Endothelial cell of umbilical vein (primary cell): ENCODE results near the gene PAPPA. TPM values are rescaled to one million over a fixed set of nuclear protein-coding genes. Genes with fewer than 3 reads are reported as not detected.

Source experiments
- BruUV-seq: library from RNA; stranded (reverse); fragments of 400-500 nt; replicated peaks from 2 replicates; lab custom pipeline; 2021; lab: Mats Ljungman, UMichigan
- CTCF ChIA-PET: fragments of 300-600, 350-600 bp; sonication (Branson Sonifier 250); formaldehyde crosslinking; loops from one replicate; lab custom pipeline; 2021; ENCODE audit warnings: antibody characterized with exemption, inconsistent platforms; lab: Charles Lee
- POLR2A ChIA-PET: fragments of 300-600, 350-600 bp; sonication (Branson Sonifier 250); formaldehyde crosslinking; loops from one replicate; lab custom pipeline; 2021; ENCODE audit warnings: antibody characterized with exemption, inconsistent platforms; lab: Charles Lee
- DNase-seq: peaks from one replicate; pipeline ENCODE4 v3.0.0-alpha.2; 2011; ENCODE audit warnings: low read depth, low spot score
- FAIRE-seq: peaks from 2 replicates; lab custom pipeline; 2011; peaks lifted over from hg19 to GRCh38; lab: Jason Lieb, UNC
- H2AFZ ChIP-seq: 2 replicates; pipeline ENCODE4 v1.6.0; 2012; ENCODE audit warnings: low read depth, low read length, control low read depth, inconsistent platforms
- H3K27ac ChIP-seq: 2 replicates; pipeline ENCODE4 v1.5.1; 2011; ENCODE audit warnings: low read depth, mild to moderate bottlenecking, control low read depth, low read length, moderate library complexity; ENCODE audit not compliant: insufficient read depth
- H3K27me3 ChIP-seq, 2 experiments: 2 replicates each; pipeline versions ENCODE4 v1.6.0 to v1.6.1; 2011; ENCODE audit warnings: low read length in 2 of 2, mixed read lengths in 1 of 2; ENCODE audit not compliant: control insufficient read depth in 2 of 2, insufficient read depth in 2 of 2
- H3K36me3 ChIP-seq, 2 experiments: 2 replicates in 1 of 2; 3 replicates in 1 of 2; pipeline ENCODE4 v1.5.1; 2011; ENCODE audit warnings: low read length in 2 of 2, mild to moderate bottlenecking in 1 of 2, moderate library complexity in 1 of 2; ENCODE audit not compliant: control insufficient read depth in 2 of 2, insufficient read depth in 2 of 2; ENCODE audit errors: extremely low read depth in 1 of 2
- H3K4me1 ChIP-seq: 3 replicates; pipeline ENCODE4 v1.5.1; 2011; ENCODE audit warnings: mild to moderate bottlenecking, low read length; ENCODE audit not compliant: control insufficient read depth, insufficient read depth; ENCODE audit errors: extremely low read depth
- H3K4me2 ChIP-seq: 2 replicates; pipeline ENCODE4 v1.6.1; 2011; ENCODE audit warnings: low read length, control low read depth, mixed read lengths; ENCODE audit not compliant: insufficient read depth
- H3K4me3 ChIP-seq, 3 experiments: fragments of 200-600 bp in 1 of 3; sonication (generic), shearing (Covaris generic) in 1 of 3; replicated peaks in 1 of 3; 2 replicates each; pipeline ENCODE4 v1.5.1; 2011 to 2016; ENCODE audit warnings: control low read depth in 3 of 3, low read length in 3 of 3, mild to moderate bottlenecking in 2 of 3, inconsistent platforms in 1 of 3, low read depth in 1 of 3, moderate library complexity in 1 of 3; ENCODE audit not compliant: insufficient read depth in 1 of 3
- H3K79me2 ChIP-seq: 2 replicates; pipeline ENCODE4 v1.6.0; 2012; ENCODE audit warnings: low read length, inconsistent platforms; ENCODE audit not compliant: control insufficient read depth, insufficient read depth
- H3K9ac ChIP-seq: replicated peaks from 2 replicates; pipeline ENCODE3; 2011; ENCODE audit warnings: low read length, control low read depth; ENCODE audit not compliant: insufficient read depth; ENCODE audit errors: extremely low read depth
- H3K9me1 ChIP-seq: replicated peaks from 3 replicates; pipeline ENCODE4 v1.6.0; 2011; ENCODE audit warnings: mild to moderate bottlenecking, low read length; ENCODE audit not compliant: control insufficient read depth, insufficient read depth; ENCODE audit errors: extremely low read depth
- H3K9me3 ChIP-seq: replicated peaks from 2 replicates; pipeline ENCODE4 v1.5.1; 2012; ENCODE audit warnings: low read length, inconsistent platforms; ENCODE audit not compliant: control insufficient read depth, insufficient read depth
- H4K20me1 ChIP-seq: replicated peaks from 2 replicates; pipeline ENCODE3; 2011; ENCODE audit warnings: mild to moderate bottlenecking, low read length; ENCODE audit not compliant: control insufficient read depth, insufficient read depth; ENCODE audit errors: extremely low read depth
- CTCF ChIP-seq, 2 donors: IDR thresholded peaks; 1 replicate in 1 of 2; 2 replicates in 1 of 2; pipeline ENCODE4 v1.5.1; 2011; ENCODE audit warnings: low read length in 2 of 2, mild to moderate bottlenecking in 2 of 2, moderate library complexity in 2 of 2, control low read depth in 1 of 2, inconsistent platforms in 1 of 2, low read depth in 1 of 2; ENCODE audit not compliant: insufficient read depth in 1 of 2; ENCODE audit errors: extremely low read depth in 1 of 2
- EZH2 ChIP-seq: IDR thresholded peaks from 2 replicates; pipeline ENCODE4 v1.6.1; 2012; ENCODE audit warnings: borderline replicate concordance, low read depth, mild to moderate bottlenecking, moderate library complexity, low read length, inconsistent platforms; ENCODE audit not compliant: severe bottlenecking
- FOS ChIP-seq: IDR thresholded peaks from 2 replicates; pipeline ENCODE4 v1.6.1; 2011; ENCODE audit warnings: mild to moderate bottlenecking, low read length, moderate library complexity, borderline replicate concordance; ENCODE audit not compliant: insufficient read depth
- GATA2 ChIP-seq: IDR thresholded peaks from 2 replicates; pipeline ENCODE4 v1.7.0; 2011; ENCODE audit warnings: low read depth, mild to moderate bottlenecking, moderate library complexity, mixed read lengths, low read length; ENCODE audit not compliant: insufficient read length, insufficient read depth
- JUN ChIP-seq: IDR thresholded peaks from 2 replicates; pipeline ENCODE4 v1.6.1; 2011; ENCODE audit warnings: borderline replicate concordance, low read depth; ENCODE audit not compliant: insufficient read length, insufficient read depth
- MAX ChIP-seq: IDR thresholded peaks from 2 replicates; pipeline ENCODE4 v1.6.1; 2011; ENCODE audit not compliant: insufficient read depth, insufficient read length
- MYC ChIP-seq: IDR thresholded peaks from one replicate; pipeline ENCODE4 v1.6.1; 2011; ENCODE audit warnings: mild to moderate bottlenecking, low read depth, low read length
- POLR2A ChIP-seq: IDR thresholded peaks from 2 replicates; pipeline ENCODE4 v1.6.1; 2012; ENCODE audit warnings: low read depth, mild to moderate bottlenecking, control low read depth, low read length
- POLR2AphosphoS5 ChIP-seq: IDR thresholded peaks from 2 replicates; pipeline ENCODE4 v1.6.1; 2012; ENCODE audit warnings: low read depth, mild to moderate bottlenecking, control low read depth, low read length, moderate library complexity; ENCODE audit not compliant: insufficient read depth
- dilution Hi-C: fragments of 300-500 bp; cut with MboI; formaldehyde crosslinking; loops from one replicate; pipeline ENCODE4 v1.15.0; 2019; ENCODE audit warnings: low sequenced_read_pairs; ENCODE audit not compliant: extremely low pct_ligation_motif_present
- intact Hi-C: fragments of 100-400 bp; cut with micrococcal nuclease; formaldehyde crosslinking; loops from one replicate; pipeline ENCODE4 v1.10.0; 2022
- polyA plus RNA-seq, 4 experiments: library from polyadenylated mRNA; depleted of rRNA in 3 of 4; stranded (reverse) in 3 of 4; unstranded in 1 of 4; fragments of >200 nt; gene quantifications; 2 replicates each; pipeline versions ENCODE4 v1.2.1 to v1.2.3, GENCODE V29; 2011 to 2012; ENCODE audit warnings: missing spikeins in 1 of 4
- total RNA-seq: library from RNA; stranded (reverse); gene quantifications from 2 replicates; pipeline ENCODE4 v1.2.3, GENCODE V29; 2021

The PAPPA gene
- total and polyA plus RNA-seq, 2 donors (not counting 3 experiments of a cell fraction or from before 2014, with no cell fraction given): 0.13 to 0.41 TPM

DNA sequence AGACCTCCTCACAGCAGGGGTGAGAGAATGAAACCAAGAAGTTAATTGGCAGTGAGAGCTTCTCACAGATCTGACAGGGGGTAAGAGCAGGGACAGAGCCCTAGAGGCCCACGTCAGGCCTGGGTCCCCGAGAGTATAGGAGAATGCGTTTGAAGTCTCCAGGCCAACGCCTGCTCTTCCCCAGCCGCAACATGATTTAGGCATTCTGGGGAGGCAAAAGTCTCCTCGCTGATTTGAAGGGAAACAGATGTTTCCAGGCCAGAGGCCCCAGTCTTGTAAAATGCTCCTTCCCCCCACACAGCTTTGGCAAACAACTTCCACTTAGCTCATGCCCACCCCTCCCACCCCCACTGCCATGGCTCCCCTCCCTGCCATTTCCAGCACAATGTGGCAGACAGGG, 294.3 kb downstream of the PAPPA start:
- no peak overlapping the region for H3K4me3 ChIP-seq
- H3K9ac ChIP-seq: no peak overlapping the region
- no peak overlapping the region for H2AFZ ChIP-seq
- H4K20me1 ChIP-seq: no peaks in the 10 kb centered on the region
- POLR2A ChIA-PET: no interaction called here
- DNase-seq: no peak
- intact Hi-C loops (no loop called here), dilution Hi-C loops (no loop called here)
- H3K27ac ChIP-seq: no peak overlapping the region
- H3K4me1 ChIP-seq: no peaks in the 10 kb centered on the region
- no peak overlapping the region for H3K4me2 ChIP-seq
- BruUV-seq: no TSS peak
- CTCF ChIA-PET: no interaction called here
- H3K79me2 ChIP-seq: no peaks in the 10 kb centered on the region
- no peak for FAIRE-seq
- H3K27me3 ChIP-seq: no peaks in the 10 kb centered on the region
- H3K9me3 ChIP-seq: no peaks in the 10 kb centered on the region
- TF ChIP-seq JUN (no peak), MAX (no peak), GATA2 (no peak), FOS (no peak), POLR2A (no peak), EZH2 (no peak), MYC (no peak), CTCF (IDR thresholded peaks at IDR 0.05; ENCODE audit: extremely low read depth in 1 of 2, insufficient read depth in 1 of 2, low read depth in 1 of 2, low read length in 2 of 2) (no peak), POLR2AphosphoS5 (no peak)
- H3K9me1 ChIP-seq: no peaks in the 10 kb centered on the region
- no peaks in the 10 kb centered on the region for H3K36me3 ChIP-seq
